Hematopoietic multipotent progenitor cell treated with erythropoietin and hydrocortisone succinate and interleukin-3 and kit ligand, for 15 days (in vitro differentiated cells): ENCODE results near the gene FAAP20.

ENCODE experiments used
- DNase-seq: peaks from one replicate; pipeline ENCODE4 v3.0.0-alpha.2; 2015; ENCODE audit warnings: low spot score

Gene FAAP20

GRCh38 chr1:2177946-2178538 is 16.5 kb downstream of the FAAP20 start:
- DNase-seq = no peak

- no peak for DNase-seq
These were observed 17.0 kb downstream of the FAAP20 start for GRCh38 chr1:2177541-2177940.

- no peak for DNase-seq
These were observed 18.0 kb downstream of the FAAP20 start for GRCh38 chr1:2176615-2177014.

GRCh38 chr1:2175681-2176454 is 18.7 kb downstream of the FAAP20 start:
- no peak for DNase-seq

- no peak for DNase-seq
These were observed 19.5 kb downstream of the FAAP20 start for GRCh38 chr1:2175055-2175414.

- peak; percentile 16 for DNase-seq
These were observed 20.1 kb downstream of the FAAP20 start for GRCh38 chr1:2174348-2175054.

GRCh38 chr1:2173546-2174347 is 20.8 kb downstream of the FAAP20 start:
- DNase-seq = no peak

GRCh38 chr1:2172551-2173146 is 21.9 kb downstream of the FAAP20 start:
- no peak for DNase-seq

GRCh38 chr1:2172012-2172411 is 22.6 kb downstream of the FAAP20 start:
- no peak for DNase-seq

- DNase-seq = no peak
These were observed 24.4 kb downstream of the FAAP20 start for GRCh38 chr1:2170211-2170610.

- no peak for DNase-seq
These were observed 25.3 kb downstream of the FAAP20 start for GRCh38 chr1:2169200-2169836.

- no peak for DNase-seq
These were observed 26.0 kb downstream of the FAAP20 start for GRCh38 chr1:2168535-2168934.

GRCh38 chr1:2168090-2168489 is 26.5 kb downstream of the FAAP20 start:
- DNase-seq = no peak

GRCh38 chr1:2166695-2167094 is 27.9 kb downstream of the FAAP20 start:
- DNase-seq = no peak

GRCh38 chr1:2166254-2166653 is 28.3 kb downstream of the FAAP20 start:
- DNase-seq = no peak

GRCh38 chr1:2165646-2166045 is 28.9 kb downstream of the FAAP20 start:
- DNase-seq = no peak

- DNase-seq = no peak
These were observed 31.4 kb downstream of the FAAP20 start for GRCh38 chr1:2163205-2163604.

- DNase-seq = no peak
These were observed 33.9 kb downstream of the FAAP20 start for GRCh38 chr1:2160451-2161300.

- no peak for DNase-seq
These were observed 35.4 kb downstream of the FAAP20 start for GRCh38 chr1:2159124-2159523.

- DNase-seq = no peak
These were observed 36.3 kb downstream of the FAAP20 start for GRCh38 chr1:2158272-2158671.

- DNase-seq = no peak
These were observed 36.7 kb downstream of the FAAP20 start for GRCh38 chr1:2157856-2158255.
